BLaER1 (cell line): ENCODE results near the gene ASB2.

Source experiments
- H3K27ac ChIP-seq: shearing (Covaris generic); formaldehyde crosslinking; 2 replicates; pipeline ENCODE4 v1.8.1; 2022
- H3K27me3 ChIP-seq: shearing (Covaris generic); formaldehyde crosslinking; 2 replicates; pipeline ENCODE4 v1.8.1; 2022
- H3K36me3 ChIP-seq: shearing (Covaris generic); formaldehyde crosslinking; 2 replicates; pipeline ENCODE4 v1.8.1; 2022
- H3K4me1 ChIP-seq: shearing (Covaris generic); formaldehyde crosslinking; 2 replicates; pipeline ENCODE4 v1.8.1; 2022
- H3K4me2 ChIP-seq: shearing (Covaris generic); formaldehyde crosslinking; 2 replicates; pipeline ENCODE4 v1.8.1; 2022
- H3K4me3 ChIP-seq: shearing (Covaris generic); formaldehyde crosslinking; 2 replicates; pipeline ENCODE4 v1.8.1; 2022
- H3K9ac ChIP-seq: shearing (Covaris generic); formaldehyde crosslinking; 2 replicates; pipeline ENCODE4 v1.8.1; 2022
- H3K9me3 ChIP-seq: shearing (Covaris generic); formaldehyde crosslinking; 2 replicates; pipeline ENCODE4 v1.8.1; 2022
- H4K20me1 ChIP-seq: shearing (Covaris generic); formaldehyde crosslinking; 2 replicates; pipeline ENCODE4 v1.8.1; 2022
- Cebpa-rat ChIP-seq: shearing (Covaris generic); IDR thresholded peaks from 2 replicates; pipeline ENCODE4 v1.8.1; 2022

The ASB2 gene

DNA sequence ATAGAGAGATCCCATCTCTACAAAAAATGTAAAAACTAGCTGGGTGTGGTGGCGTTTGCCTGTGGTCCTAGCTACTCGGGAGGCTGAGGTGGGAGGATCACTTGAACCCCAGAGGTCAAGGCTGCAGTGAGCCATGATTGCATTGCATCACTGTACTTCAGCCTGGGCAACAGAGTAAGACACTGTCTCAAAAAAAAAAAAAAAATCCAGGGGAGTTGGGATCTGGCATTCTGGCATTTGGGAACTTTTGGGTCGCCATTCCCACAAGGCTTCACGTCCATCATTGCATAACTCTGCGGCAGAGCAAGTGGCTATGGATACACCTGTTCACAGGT, 83.9 kb downstream of the ASB2 start:
- no peak overlapping the region for H3K4me2 ChIP-seq
- no peaks in the 10 kb centered on the region for H3K36me3 ChIP-seq
- H3K27ac ChIP-seq, result no peak overlapping the region
- no peak overlapping the region for H3K4me3 ChIP-seq
- H3K27me3 ChIP-seq, result no peaks in the 10 kb centered on the region
- H3K4me1 ChIP-seq, result peaks cover 10% of the 10 kb centered on the region
- H4K20me1 ChIP-seq, result no peaks in the 10 kb centered on the region
- no peak for TF ChIP-seq Cebpa-rat
- no peaks in the 10 kb centered on the region for H3K9me3 ChIP-seq
- no peak overlapping the region for H3K9ac ChIP-seq

- Histone ChIP-seq H4K20me1 (no peaks in the 10 kb centered on the region), H3K27me3 (no peaks in the 10 kb centered on the region), H3K27ac (no peak overlapping the region), H3K9me3 (no peaks in the 10 kb centered on the region), H3K36me3 (no peaks in the 10 kb centered on the region), H3K4me2 (no peak overlapping the region), H3K4me1 (peaks cover 5% of the 10 kb centered on the region; the same call in 1 of the 2 replicates), H3K9ac (no peak overlapping the region), H3K4me3 (no peak overlapping the region)
- TF ChIP-seq Cebpa-rat, result no peak
Observed at GRCh38 chr14:93891756-93892504, 84.4 kb downstream of the ASB2 start.

- Histone ChIP-seq H4K20me1 (no peaks in the 10 kb centered on the region), H3K36me3 (no peaks in the 10 kb centered on the region), H3K9me3 (peaks cover 10% of the 10 kb centered on the region; the same call in 1 of the 2 replicates), H3K4me1 (peaks cover 6% of the 10 kb centered on the region; the same call in 1 of the 2 replicates), H3K4me2 (no peak overlapping the region), H3K9ac (no peak overlapping the region), H3K27ac (no peak overlapping the region), H3K27me3 (no peaks in the 10 kb centered on the region), H3K4me3 (no peak overlapping the region)
- TF ChIP-seq Cebpa-rat, result no peak
Observed at GRCh38 chr14:93889739-93890483, 86.5 kb downstream of the ASB2 start.

- no peaks in the 10 kb centered on the region for H3K36me3 ChIP-seq
- H3K27ac ChIP-seq, result no peak overlapping the region
- no peak for TF ChIP-seq Cebpa-rat
- no peak overlapping the region for H3K9ac ChIP-seq
- H3K4me3 ChIP-seq, result no peak overlapping the region
- H3K4me2 ChIP-seq, result no peak overlapping the region
- no peaks in the 10 kb centered on the region for H3K27me3 ChIP-seq
- peaks cover 13% of the 10 kb centered on the region; the same call in 1 of the 2 replicates for H3K9me3 ChIP-seq
- no peaks in the 10 kb centered on the region for H4K20me1 ChIP-seq
- H3K4me1 ChIP-seq, result peaks cover 8% of the 10 kb centered on the region; the same call in 1 of the 2 replicates
Observed at GRCh38 chr14:93888995-93889394, 87.4 kb downstream of the ASB2 start.

DNA sequence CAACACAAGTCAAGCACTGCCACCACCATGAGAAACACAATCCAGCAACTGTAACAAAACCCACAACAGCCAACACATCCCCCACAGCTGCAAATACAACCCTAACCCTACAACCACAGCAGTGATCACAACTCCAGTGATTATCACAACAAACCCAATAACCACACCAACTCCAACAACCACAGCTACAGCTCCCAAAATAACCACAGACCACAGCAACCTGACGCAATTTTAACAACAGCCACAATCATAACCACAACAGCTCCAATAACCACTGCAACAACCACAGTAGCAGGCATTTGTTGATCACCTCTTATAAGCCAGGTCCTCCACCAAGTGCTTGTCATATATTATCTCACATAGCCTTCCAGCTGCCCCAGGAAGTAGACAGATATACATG, 91.4 kb downstream of the ASB2 start:
- Histone ChIP-seq H3K27ac (no peak overlapping the region), H3K4me2 (no peak overlapping the region), H3K9ac (no peak overlapping the region), H3K27me3 (no peaks in the 10 kb centered on the region), H4K20me1 (no peaks in the 10 kb centered on the region), H3K36me3 (no peaks in the 10 kb centered on the region), H3K4me1 (peaks cover 25% of the 10 kb centered on the region), H3K9me3 (peaks cover 37% of the 10 kb centered on the region), H3K4me3 (no peak overlapping the region)
- TF ChIP-seq Cebpa-rat, result no peak
